Right cardiac atrium (tissue), 5 donors: ENCODE results near the gene LCNL1. TPM values are rescaled to one million over a fixed set of nuclear protein-coding genes. Genes with fewer than 3 reads are reported as not detected.

ENCODE experiments used
- ATAC-seq, 2 donors: fragments of 200-7000 bp; cut with Tn5 transposase; one replicate each; pipeline versions ENCODE4 v1.8.0 to v1.9.1; 2020; ENCODE audit warnings: moderate library complexity in 2 of 2, mild to moderate bottlenecking in 1 of 2
- DNase-seq, 3 donors: peaks; one replicate each; pipeline ENCODE4 v3.0.0-alpha.2; 2020
- H3K27ac ChIP-seq: one replicate; pipeline ENCODE4 v1.5.1; 2013; ENCODE audit warnings: mild to moderate bottlenecking, low read length, control low read depth, moderate library complexity
- H3K27me3 ChIP-seq: one replicate; pipeline ENCODE4 v1.6.1; 2013; ENCODE audit not compliant: control insufficient read depth, insufficient read depth
- H3K4me1 ChIP-seq: one replicate; pipeline ENCODE4 v1.6.1; 2013; ENCODE audit warnings: low read length; ENCODE audit not compliant: control insufficient read depth, insufficient read depth
- H3K4me3 ChIP-seq: one replicate; pipeline ENCODE4 v1.5.1; 2013; ENCODE audit warnings: low read length, control low read depth
- H3K9me3 ChIP-seq: one replicate; pipeline ENCODE4 v1.6.1; 2013; ENCODE audit warnings: low read length; ENCODE audit not compliant: control insufficient read depth
- WGBS: extraction: QIAGEN DNeasy Blood & Tissue Kit; methylation state at CpG from one replicate; pipeline ENCODE4 v1.1.7; 2013; 5-methylcytosine and 5-hydroxymethylcytosine counted together
- intact Hi-C, 4 donors: fragments of 100-400 bp; cut with DNase I; formaldehyde crosslinking; loops; one replicate each; pipeline versions ENCODE4 v1.11.0 to v1.14.0; 2022 to 2023
- long read RNA-seq, 4 donors: library from polyadenylated mRNA; unstranded; transcript quantifications; one replicate each; pipeline ENCODE4 v2.0.0, GENCODE V29; 2020 to 2021
- polyA plus RNA-seq: library from polyadenylated mRNA; stranded (reverse); fragments of 200-250 nt; gene quantifications from one replicate; pipeline ENCODE4 v1.2.3, GENCODE V29; 2013
- total RNA-seq, 4 donors: library from RNA; stranded (reverse); fragmentation: NEBNext Ultra II Directional; extraction: Animal tissue kit (Norgen Biotek cat#: 25700); gene quantifications; one replicate each; pipeline ENCODE4 v1.2.1, GENCODE V29; 2021
- donor health status: healthy with polysubstance abuse.
- donor health status: DM: no; HTN: yes; CAD: no.
- donor health status: DM: no; HTN: no; CAD: no.
- donor health status: DM: no; HTN: yes; CAD: no; lungs with severe emphysema.
- donor health status: DM: yes; HTN: yes; CAD: no.

LCNL1 gene
- 10 to 100 TPM in 2 of 4 donors, 1 to 10 TPM in 2; 4.3 to 16.7 (median 9.7) TPM for total RNA-seq
- polyA plus RNA-seq: 2.4 TPM
- long read RNA-seq, donor 1, partial matches to known transcripts: 0 of 8 reads
- long read RNA-seq, donor 1, other reads (novel, unspliced or antisense): 6 of 8 reads
- long read RNA-seq, donor 2, partial matches to known transcripts: 0 of 17 reads
- long read RNA-seq, donor 2, other reads (novel, unspliced or antisense): 14 of 17 reads
- long read RNA-seq, donor 3: 0 reads
- long read RNA-seq, donor 4, partial matches to known transcripts: 0 of 4 reads
- long read RNA-seq, donor 4, other reads (novel, unspliced or antisense): 3 of 4 reads

DNA sequence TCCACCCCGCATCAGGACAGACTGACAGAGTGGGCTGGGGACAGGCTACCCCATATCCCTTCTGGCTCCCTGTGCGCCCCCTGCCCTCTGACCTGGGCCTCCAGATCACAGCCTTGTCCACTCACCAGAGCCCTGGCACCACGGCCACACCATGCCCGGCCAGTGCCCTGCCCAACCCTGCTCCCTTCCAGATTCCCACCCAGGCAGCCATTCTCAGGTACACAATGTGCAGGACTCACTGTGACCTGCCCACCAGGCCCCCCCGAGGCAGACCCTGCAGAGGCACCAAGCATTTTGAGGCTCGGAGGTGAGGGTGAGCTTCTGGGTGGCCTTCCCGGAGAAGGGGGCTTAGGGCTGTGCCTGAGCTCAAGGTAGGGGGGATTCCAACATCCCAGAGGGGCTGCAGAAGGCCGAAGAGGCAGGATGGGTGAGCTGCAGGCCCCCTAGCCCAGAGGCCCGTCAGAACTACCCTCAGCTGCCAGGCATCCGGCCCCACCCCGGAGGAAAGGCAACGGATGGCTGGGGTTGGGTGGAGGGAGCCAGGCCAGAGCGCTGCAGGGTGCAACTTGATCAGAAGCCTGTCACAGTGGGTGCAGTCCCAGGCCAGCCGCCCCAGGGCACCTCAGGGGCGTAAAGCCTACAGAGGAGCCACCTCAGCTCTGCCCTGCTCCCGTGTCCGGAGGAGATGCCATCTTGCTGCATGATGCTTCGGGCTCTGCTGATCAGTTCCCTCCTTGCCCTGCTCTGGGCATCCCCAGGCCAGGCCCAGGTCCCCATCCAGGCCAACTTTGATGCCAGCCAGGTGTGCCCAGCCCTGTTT is at the start of gene LCNL1:
LCNL1 (plus strand) TSS at position 762 of the 820 bp plus-strand sequence. CDS start 594 bp downstream, outside the sequence.
- Histone ChIP-seq H3K4me1 (no peaks in the 10 kb centered on the region), H3K4me3 (no peak within 1 kb of the TSS), H3K27me3 (no peaks in the 10 kb centered on the region), H3K27ac (peak within 1 kb of the TSS; percentile 72), H3K9me3 (no peaks in the 10 kb centered on the region)
- DNase-seq (peak in 2 of 3 donors; percentile 71 to 75), ATAC-seq (peak in 1 of 2 donors; percentile 0)
- intact Hi-C loops: loop anchor here in 1 of 4 donors (5.0 kb wide), 1 partner anchor 35 kb away; the partner anchor contains the start of gene C8G
- 64% methylated on average over 18 of the region's 18 CpGs for WGBS

DNA sequence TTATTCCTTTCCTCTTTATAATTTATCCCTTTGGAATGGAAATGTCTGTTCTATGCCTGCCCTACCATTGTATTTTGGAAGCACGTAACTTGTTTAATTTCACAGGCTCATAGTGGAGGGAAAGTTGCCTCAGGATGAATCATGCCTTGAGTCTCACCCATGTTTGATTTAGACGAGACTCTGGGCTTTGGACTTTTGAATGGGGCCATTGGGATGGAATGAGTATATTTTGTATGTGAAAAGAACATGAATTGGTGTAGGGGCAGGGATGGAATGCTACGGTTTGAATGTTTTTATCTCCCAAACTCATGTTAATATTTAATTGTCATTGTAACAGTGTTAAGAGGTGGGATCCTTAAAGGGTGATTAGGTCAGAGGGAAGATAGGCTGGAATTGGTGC is 48.5 kb upstream of the LCNL1 start:
- Histone ChIP-seq H3K27ac (no peak overlapping the region), H3K4me3 (no peak overlapping the region), H3K4me1 (no peaks in the 10 kb centered on the region), H3K27me3 (no peaks in the 10 kb centered on the region), H3K9me3 (no peaks in the 10 kb centered on the region)
- WGBS: 93% methylated on average over 3 of the region's 3 CpGs
- intact Hi-C loops: no loop called here
- DNase-seq (no peak), ATAC-seq (no peak)

DNA sequence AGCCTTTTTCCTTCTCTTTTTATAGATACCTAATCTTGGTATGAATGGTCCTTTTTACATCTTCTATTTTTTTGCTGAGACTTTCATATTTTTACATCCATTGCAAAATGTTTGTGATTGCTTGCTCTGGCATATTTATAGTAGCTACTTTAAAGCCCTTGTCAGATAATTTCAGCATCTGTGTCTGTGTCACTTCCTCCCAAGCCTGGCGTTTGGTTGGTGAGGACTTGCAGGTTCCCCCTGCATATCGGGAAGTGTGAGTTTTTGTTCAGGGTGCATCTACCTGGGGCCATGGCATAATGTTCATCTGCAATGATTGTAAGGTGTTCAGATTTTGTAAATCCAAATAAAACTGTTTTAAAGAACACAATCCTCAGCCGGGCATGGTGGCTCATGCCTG is 47.1 kb upstream of the LCNL1 start:
- ATAC-seq (no peak), DNase-seq (no peak)
- Histone ChIP-seq H3K9me3 (no peaks in the 10 kb centered on the region), H3K27me3 (no peaks in the 10 kb centered on the region), H3K27ac (no peak overlapping the region), H3K4me3 (no peak overlapping the region), H3K4me1 (no peaks in the 10 kb centered on the region)
- intact Hi-C loops: no loop called here
- WGBS: 79% methylated on average over 3 of the region's 3 CpGs

DNA sequence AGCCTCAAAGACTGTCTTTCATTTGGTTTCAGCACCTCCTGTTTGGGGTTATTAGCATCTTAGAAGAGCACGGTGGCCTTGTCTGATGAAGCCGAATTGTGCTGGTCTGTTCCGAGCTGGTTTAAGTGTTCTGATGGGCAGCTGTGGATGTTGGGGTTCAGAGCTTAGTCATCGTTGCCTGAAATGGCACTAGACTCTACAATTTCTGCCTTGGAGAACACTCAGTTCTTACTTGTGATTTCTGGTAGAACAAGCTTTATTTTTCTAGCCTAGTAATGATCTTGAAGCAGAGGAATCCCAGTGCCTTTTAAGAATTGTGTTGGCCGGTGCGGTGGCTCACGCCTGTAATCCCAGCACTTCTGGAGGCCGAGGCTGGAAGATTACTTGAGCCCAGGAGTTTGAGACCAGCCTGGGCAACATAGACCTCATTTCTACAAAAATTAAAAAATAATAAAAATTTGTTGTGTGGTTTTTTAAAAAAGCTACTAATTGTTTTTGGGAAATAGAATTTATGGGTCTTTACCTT is 46.1 kb upstream of the LCNL1 start:
- ATAC-seq: no peak
- DNase-seq: no peak
- no peaks in the 10 kb centered on the region for H3K9me3 ChIP-seq
- WGBS: 90% methylated on average over 8 of the region's 8 CpGs
- intact Hi-C loops: no loop called here
- no peak overlapping the region for H3K4me3 ChIP-seq
- H3K4me1 ChIP-seq: no peaks in the 10 kb centered on the region
- H3K27me3 ChIP-seq: no peaks in the 10 kb centered on the region
- H3K27ac ChIP-seq: no peak overlapping the region

DNA sequence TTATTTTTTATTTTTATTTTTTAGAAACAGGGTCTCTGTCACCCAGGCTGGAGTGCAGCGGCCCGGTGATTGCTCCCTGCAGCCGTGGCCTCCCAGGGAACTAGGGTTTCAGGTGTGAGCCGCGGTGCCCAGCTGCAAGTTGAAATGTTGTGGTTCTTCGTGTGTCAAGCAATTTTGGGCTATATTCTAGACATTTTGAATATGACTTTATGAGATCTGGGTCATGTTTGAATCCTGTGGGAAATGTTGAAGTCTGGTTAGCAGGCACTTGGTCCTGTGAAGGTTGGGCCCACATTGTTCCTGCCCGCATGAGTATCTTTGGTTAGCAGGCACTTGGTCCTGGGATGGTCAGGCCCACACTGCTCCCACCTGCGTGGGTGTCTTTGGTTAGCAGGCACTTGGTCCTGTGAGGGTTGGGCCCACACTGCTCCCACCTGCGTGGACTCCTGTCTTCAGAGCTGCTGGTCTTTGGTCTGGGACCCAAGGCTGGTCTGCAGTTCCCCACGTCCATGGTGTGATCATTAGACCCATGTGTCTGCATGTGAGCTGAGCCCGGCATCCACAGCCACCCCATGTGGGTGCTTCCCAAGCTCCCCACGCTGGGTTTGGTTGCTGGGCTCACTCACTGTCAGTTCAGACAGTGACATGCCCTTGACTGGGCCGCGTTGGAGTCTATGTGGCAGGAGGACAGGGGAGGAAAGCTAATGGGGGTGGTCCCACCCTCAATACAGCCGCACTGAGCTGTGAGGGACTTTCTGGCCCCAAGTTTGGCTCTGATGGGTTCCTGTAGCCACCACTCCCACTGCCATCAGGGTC is 45.4 kb upstream of the LCNL1 start:
- H3K27ac ChIP-seq: no peak overlapping the region
- no peak overlapping the region for H3K4me3 ChIP-seq
- no peaks in the 10 kb centered on the region for H3K27me3 ChIP-seq
- WGBS: 91% methylated on average over 15 of the region's 15 CpGs
- no peak for ATAC-seq
- H3K9me3 ChIP-seq: no peaks in the 10 kb centered on the region
- peak in 1 of 3 donors; percentile 44 for DNase-seq
- intact Hi-C loops: no loop called here
- no peaks in the 10 kb centered on the region for H3K4me1 ChIP-seq

DNA sequence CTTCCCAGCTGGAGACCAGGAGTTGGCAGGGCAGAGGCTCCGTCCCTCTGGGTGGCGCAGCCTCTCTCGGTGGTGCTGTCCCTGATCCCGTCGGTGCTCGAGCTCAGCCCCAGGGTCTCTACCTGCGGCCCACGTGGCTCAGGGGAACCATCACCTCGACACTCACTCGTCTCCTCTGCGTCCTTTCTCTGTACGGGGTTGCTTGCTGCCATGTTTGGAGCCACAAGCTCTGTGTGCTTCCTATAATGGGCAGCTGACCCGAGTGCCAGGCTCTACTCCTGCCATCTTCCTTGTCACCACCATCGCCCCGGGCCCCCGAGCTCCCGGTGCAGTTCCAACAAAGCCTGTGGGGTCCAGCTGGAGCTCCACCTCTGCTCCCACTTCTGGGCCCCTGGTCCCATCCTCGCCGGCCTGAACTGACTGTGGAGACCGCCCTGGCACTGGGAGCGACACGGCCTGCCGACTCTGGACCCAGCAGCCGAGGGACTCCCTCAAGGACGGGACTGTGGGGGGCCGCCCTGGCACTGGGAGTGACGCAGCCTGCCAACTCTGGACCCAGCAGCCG is 43.3 kb upstream of the LCNL1 start:
- H3K27ac ChIP-seq: peak overlapping the region; percentile 85
- H3K4me1 ChIP-seq: no peaks in the 10 kb centered on the region
- no peak for ATAC-seq
- no peaks in the 10 kb centered on the region for H3K9me3 ChIP-seq
- WGBS: 80% methylated on average over 28 of the region's 28 CpGs
- H3K27me3 ChIP-seq: no peaks in the 10 kb centered on the region
- DNase-seq: peak in 2 of 3 donors; percentile 47 to 59
- H3K4me3 ChIP-seq: no peak overlapping the region
- intact Hi-C loops: no loop called here

DNA sequence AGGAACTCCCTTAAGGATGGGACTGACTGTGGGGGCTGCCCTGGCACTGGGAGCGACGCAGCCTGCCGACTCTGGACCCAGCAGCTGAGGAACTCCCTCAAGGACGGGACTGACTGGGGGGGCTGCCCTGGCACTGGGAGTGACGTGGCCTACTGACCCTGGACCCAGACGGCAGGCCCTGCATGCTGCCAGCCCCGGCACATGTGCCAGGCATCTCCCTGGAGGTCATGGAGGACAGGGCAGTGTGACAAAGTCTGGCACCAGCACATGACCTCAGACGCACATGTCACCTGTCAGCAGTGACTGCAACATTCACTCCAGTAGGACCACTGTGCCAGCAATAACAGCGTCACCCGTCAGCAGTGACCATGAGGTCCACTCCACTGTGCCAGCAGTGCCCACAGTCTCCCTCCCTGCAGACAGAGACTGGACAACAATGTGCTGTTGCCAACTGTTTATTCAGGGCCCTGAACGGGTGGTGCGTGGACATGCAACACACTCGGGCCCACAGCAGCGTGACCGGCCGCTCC is 42.7 kb upstream of the LCNL1 start:
- Histone ChIP-seq H3K4me3 (no peak overlapping the region), H3K27ac (peak overlapping the region; percentile 85), H3K9me3 (no peaks in the 10 kb centered on the region), H3K4me1 (no peaks in the 10 kb centered on the region), H3K27me3 (no peaks in the 10 kb centered on the region)
- WGBS: 61% methylated on average over 16 of the region's 16 CpGs
- peak; percentile 63 to 64 for ATAC-seq
- intact Hi-C loops: loop anchor here in 3 of 4 donors (5.0 to 10.0 kb wide), 7 partner anchors 58 to 148 kb away; partner anchors contain the start of genes PHPT1 (in 2 of the 3), TMEM141 (in 2 of the 3), AJM1 (in 1 of the 3) and CCDC183 (in 1 of the 3)
- peak; percentile 79 to 85 (median 82) for DNase-seq

DNA sequence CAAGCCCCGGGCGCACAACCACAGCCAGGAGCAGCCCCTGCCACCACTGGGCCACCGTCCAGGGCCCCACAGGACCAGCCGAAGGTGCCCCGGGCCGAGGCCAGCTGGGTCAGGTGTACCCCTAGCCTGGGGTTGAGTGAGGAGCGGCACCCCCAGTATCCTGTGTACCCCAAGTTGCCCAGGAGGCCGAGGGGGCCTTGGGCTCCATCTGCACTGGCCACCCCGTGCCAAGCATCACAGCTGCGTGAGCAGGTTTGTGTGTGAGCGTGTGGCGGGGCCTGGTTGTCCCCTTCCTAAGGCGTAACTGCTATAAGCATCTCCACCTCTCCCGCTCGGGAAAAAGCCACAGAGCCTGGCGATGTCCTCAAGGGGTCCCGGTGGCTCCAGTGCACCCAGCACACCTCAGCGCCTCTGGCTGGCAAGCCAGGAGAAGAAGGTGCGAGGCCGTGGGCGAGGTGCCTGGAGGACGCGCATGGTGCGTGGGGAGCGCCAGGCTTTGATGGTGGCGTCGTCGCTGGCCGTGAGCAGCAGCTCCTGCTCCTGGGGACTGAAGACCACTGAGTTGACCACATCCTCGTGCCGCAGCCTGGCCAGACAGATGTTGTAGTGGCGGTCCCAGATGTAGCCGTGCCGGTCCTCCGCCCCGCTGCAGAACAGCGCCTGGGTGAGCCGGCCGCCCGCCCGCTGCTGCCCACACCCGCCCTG is 42.1 kb upstream of the LCNL1 start:
- H3K27ac ChIP-seq: peak overlapping the region; percentile 22
- intact Hi-C loops: loop anchor here in 3 of 4 donors (5.0 to 10.0 kb wide), 7 partner anchors 58 to 148 kb away; partner anchors contain the start of genes PHPT1 (in 2 of the 3), TMEM141 (in 2 of the 3), AJM1 (in 1 of the 3) and CCDC183 (in 1 of the 3)
- no peak for ATAC-seq
- no peaks in the 10 kb centered on the region for H3K9me3 ChIP-seq
- peak; percentile 15 to 67 (median 51) for DNase-seq
- H3K4me3 ChIP-seq: no peak overlapping the region
- H3K27me3 ChIP-seq: no peaks in the 10 kb centered on the region
- 93% methylated on average over 42 of the region's 42 CpGs for WGBS
- no peaks in the 10 kb centered on the region for H3K4me1 ChIP-seq

DNA sequence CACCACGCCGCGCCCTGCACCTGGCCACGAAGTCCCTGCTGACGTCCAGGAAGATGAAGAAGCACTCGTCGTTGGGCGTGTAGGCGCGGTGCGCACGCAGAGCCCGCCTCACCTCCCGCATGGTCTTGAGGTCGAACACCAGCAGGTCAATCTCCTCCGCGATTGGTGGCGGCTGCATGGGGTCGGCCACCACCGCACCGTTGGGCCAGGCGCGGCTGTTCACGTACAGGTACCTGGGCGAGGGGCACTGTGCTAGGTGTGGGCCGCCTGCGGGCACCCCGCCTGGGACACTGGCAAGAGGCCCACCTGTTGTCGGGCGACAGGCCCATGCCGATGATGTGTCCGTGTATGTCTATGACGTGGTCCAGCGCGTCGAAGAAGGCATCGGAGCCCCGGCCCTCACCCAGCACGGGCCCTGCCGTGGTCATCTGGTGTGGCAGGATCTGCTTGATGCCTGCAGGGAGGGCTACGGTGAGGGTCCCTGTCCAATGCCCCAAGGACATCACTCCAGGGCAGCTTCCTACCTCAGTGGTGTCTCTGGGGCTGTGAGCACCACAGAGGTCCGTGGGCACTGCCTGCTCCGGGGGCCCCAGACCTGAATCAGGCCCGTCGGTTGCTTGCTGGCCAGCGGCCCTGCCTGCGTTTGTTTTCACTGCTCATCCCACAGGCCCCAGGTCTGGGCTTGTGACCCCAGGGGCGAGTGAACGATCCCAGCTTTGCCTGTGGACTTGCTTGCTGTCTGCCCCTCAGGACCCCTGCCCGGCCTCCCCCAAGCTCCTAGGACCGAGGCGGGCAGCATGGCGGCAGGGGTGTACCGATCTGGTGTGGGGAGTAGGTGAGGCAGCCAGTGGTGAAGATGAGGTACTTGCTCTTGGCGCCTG is 41.3 kb upstream of the LCNL1 start:
- H3K9me3 ChIP-seq: no peaks in the 10 kb centered on the region
- no peak for ATAC-seq
- intact Hi-C loops: loop anchor here in 3 of 4 donors (5.0 to 10.0 kb wide), 7 partner anchors 59 to 149 kb away; partner anchors contain the start of genes PHPT1 (in 2 of the 3), TMEM141 (in 2 of the 3), AJM1 (in 1 of the 3) and CCDC183 (in 1 of the 3)
- no peaks in the 10 kb centered on the region for H3K4me1 ChIP-seq
- no peaks in the 10 kb centered on the region for H3K27me3 ChIP-seq
- H3K4me3 ChIP-seq: no peak overlapping the region
- H3K27ac ChIP-seq: no peak overlapping the region
- DNase-seq: peak; percentile 22 to 71 (median 59)
- WGBS: 95% methylated on average over 55 of the region's 55 CpGs
